Gastrocnemius medialis (tissue), 4 donors: Measurements from ENCODE around the gene BNIP5.

Source experiments
- POLR2A ChIP-seq, 2 donors: fragments of 450-650 bp; IDR thresholded peaks; one replicate each; pipeline ENCODE4 v1.6.1; 2017; ENCODE audit warnings: antibody characterized with exemption in 2 of 2, mild to moderate bottlenecking in 2 of 2, moderate library complexity in 2 of 2
- TF ChIP-seq, protein P1 (sequence below), 5 experiments: fragments of 450-650 bp in 3 of 5; fragments of 200-600 bp in 2 of 5; sonication (generic) in 2 of 5; IDR thresholded peaks in 4 of 5; conservative IDR thresholded peaks in 1 of 5; 1 replicate in 4 of 5; 2 replicates in 1 of 5; pipeline ENCODE4 v1.5.1; 2016 to 2019; ENCODE audit warnings: antibody characterized with exemption in 5 of 5, mild to moderate bottlenecking in 3 of 5, moderate library complexity in 3 of 5

GRCh38 chr6:36298027-36298426 is 38.7 kb downstream of the BNIP5 start:
- TF ChIP-seq, protein P1, sequence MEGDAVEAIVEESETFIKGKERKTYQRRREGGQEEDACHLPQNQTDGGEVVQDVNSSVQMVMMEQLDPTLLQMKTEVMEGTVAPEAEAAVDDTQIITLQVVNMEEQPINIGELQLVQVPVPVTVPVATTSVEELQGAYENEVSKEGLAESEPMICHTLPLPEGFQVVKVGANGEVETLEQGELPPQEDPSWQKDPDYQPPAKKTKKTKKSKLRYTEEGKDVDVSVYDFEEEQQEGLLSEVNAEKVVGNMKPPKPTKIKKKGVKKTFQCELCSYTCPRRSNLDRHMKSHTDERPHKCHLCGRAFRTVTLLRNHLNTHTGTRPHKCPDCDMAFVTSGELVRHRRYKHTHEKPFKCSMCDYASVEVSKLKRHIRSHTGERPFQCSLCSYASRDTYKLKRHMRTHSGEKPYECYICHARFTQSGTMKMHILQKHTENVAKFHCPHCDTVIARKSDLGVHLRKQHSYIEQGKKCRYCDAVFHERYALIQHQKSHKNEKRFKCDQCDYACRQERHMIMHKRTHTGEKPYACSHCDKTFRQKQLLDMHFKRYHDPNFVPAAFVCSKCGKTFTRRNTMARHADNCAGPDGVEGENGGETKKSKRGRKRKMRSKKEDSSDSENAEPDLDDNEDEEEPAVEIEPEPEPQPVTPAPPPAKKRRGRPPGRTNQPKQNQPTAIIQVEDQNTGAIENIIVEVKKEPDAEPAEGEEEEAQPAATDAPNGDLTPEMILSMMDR (IDR thresholded peaks at IDR 0.05 in 4 of 5, conservative IDR thresholded peaks at IDR 0.05 in 1 of 5), result no peak
- TF ChIP-seq POLR2A (IDR thresholded peaks at IDR 0.05), result no peak
